ELR (cell line): ENCODE measurements around the gene AGR2.
A peak's percentile ranks its signal among the peaks of the same experiment; 100 is the strongest.

Source experiments
- DNase-seq: peaks from one replicate; pipeline ENCODE4 v3.0.0-alpha.2; 2015; ENCODE audit warnings: low read depth

The AGR2 gene

GRCh38 chr7:16812542-16813231, 7.9 kb upstream of the AGR2 start:
- DNase-seq = no peak

- DNase-seq = peak; percentile 69
Observed at GRCh38 chr7:16811551-16811950, 6.8 kb upstream of the AGR2 start.

GRCh38 chr7:16810573-16810972, 5.8 kb upstream of the AGR2 start:
- DNase-seq = no peak

GRCh38 chr7:16810112-16810511, 5.3 kb upstream of the AGR2 start:
- no peak for DNase-seq

- no peak for DNase-seq
Observed at GRCh38 chr7:16805441-16805840, 642 bp upstream of the AGR2 start.

GRCh38 chr7:16803881-16804673, 722 bp downstream of the AGR2 start:
- DNase-seq = peak; percentile 50

- DNase-seq = no peak
Observed at GRCh38 chr7:16803125-16803524, 1.7 kb downstream of the AGR2 start.

- DNase-seq = no peak
Observed at GRCh38 chr7:16801579-16801978, 3.2 kb downstream of the AGR2 start.

GRCh38 chr7:16801111-16801542, 3.7 kb downstream of the AGR2 start:
- peak; percentile 95 for DNase-seq

GRCh38 chr7:16795624-16796023, 9.2 kb downstream of the AGR2 start:
- no peak for DNase-seq

GRCh38 chr7:16794986-16795385, 9.8 kb downstream of the AGR2 start:
- DNase-seq = no peak

GRCh38 chr7:16791905-16792698, 12.7 kb downstream of the AGR2 start:
- peak; percentile 13 for DNase-seq

- no peak for DNase-seq
Observed at GRCh38 chr7:16791071-16791470, 13.7 kb downstream of the AGR2 start.

GRCh38 chr7:16787127-16787526, 17.7 kb downstream of the AGR2 start:
- no peak for DNase-seq

- DNase-seq = no peak
Observed at GRCh38 chr7:16786257-16786656, 18.5 kb downstream of the AGR2 start.

- DNase-seq = no peak
Observed at GRCh38 chr7:16785846-16786245, 19.0 kb downstream of the AGR2 start.

GRCh38 chr7:16785321-16785720, 19.5 kb downstream of the AGR2 start:
- no peak for DNase-seq

GRCh38 chr7:16780596-16780995, 24.2 kb downstream of the AGR2 start:
- no peak for DNase-seq

GRCh38 chr7:16779051-16779450, 25.7 kb downstream of the AGR2 start:
- no peak for DNase-seq

GRCh38 chr7:16778476-16778875, 26.3 kb downstream of the AGR2 start:
- no peak for DNase-seq

GRCh38 chr7:16776053-16776452, 28.7 kb downstream of the AGR2 start:
- no peak for DNase-seq

- DNase-seq = peak; percentile 39
Observed at GRCh38 chr7:16774986-16775385, 29.8 kb downstream of the AGR2 start.

- DNase-seq = no peak
Observed at GRCh38 chr7:16774294-16774693, 30.5 kb downstream of the AGR2 start.
